MCF 10A (cell line): ENCODE measurements around the gene CNST. TPM values are rescaled to one million over a fixed set of nuclear protein-coding genes. Genes with fewer than 3 reads are reported as not detected.

Experiments used
- BruUV-seq: library from RNA; stranded (reverse); fragments of 400-500 nt; replicated peaks from 2 replicates; lab custom pipeline; 2021; lab: Mats Ljungman, UMichigan
- CTCF ChIA-PET: fragments of 300-600 bp; sonication (Branson Sonifier 250); formaldehyde crosslinking; extraction: SDS; loops from one replicate; lab custom pipeline; 2021; ENCODE audit warnings: antibody characterized with exemption, inconsistent platforms; lab: Yijun Ruan, JAX
- POLR2A ChIA-PET: fragments of 300-600, 350-650 bp; sonication (Branson Sonifier 250); formaldehyde crosslinking; extraction: SDS; loops from one replicate; lab custom pipeline; 2020; ENCODE audit warnings: antibody characterized with exemption, inconsistent platforms; lab: Yijun Ruan, JAX
- DNase-seq: peaks from one replicate; pipeline ENCODE4 v3.0.0-alpha.2; 2018; ENCODE audit not compliant: unreplicated experiment
- H3K27ac Mint-ChIP-seq: one replicate; pipeline ENCODE4 v1.8.0; 2022; ENCODE audit warnings: mild to moderate bottlenecking, low read depth, mixed read lengths; ENCODE audit not compliant: unreplicated experiment
- H3K27me3 Mint-ChIP-seq: one replicate; pipeline ENCODE4 v1.8.0; 2022; ENCODE audit warnings: mixed read lengths; ENCODE audit not compliant: insufficient read depth, unreplicated experiment
- H3K36me3 Mint-ChIP-seq: one replicate; pipeline ENCODE4 v1.8.0; 2022; ENCODE audit warnings: mild to moderate bottlenecking, moderate library complexity, mixed read lengths; ENCODE audit not compliant: insufficient read depth, unreplicated experiment
- H3K4me1 Mint-ChIP-seq: one replicate; pipeline ENCODE4 v1.8.0; 2022; ENCODE audit warnings: mixed read lengths; ENCODE audit not compliant: insufficient read depth, unreplicated experiment
- H3K4me3 Mint-ChIP-seq: one replicate; pipeline ENCODE4 v1.8.0; 2022; ENCODE audit warnings: mild to moderate bottlenecking, moderate library complexity, mixed read lengths; ENCODE audit not compliant: unreplicated experiment
- H3K9me3 Mint-ChIP-seq: one replicate; pipeline ENCODE4 v1.8.0; 2022; ENCODE audit warnings: mixed read lengths; ENCODE audit not compliant: unreplicated experiment
- intact Hi-C: fragments of 100-400 bp; cut with micrococcal nuclease; formaldehyde crosslinking; loops from 2 replicates; pipeline ENCODE4 v1.14.1; 2022
- total RNA-seq: library from RNA; stranded (reverse); gene quantifications from 2 replicates; pipeline ENCODE4 v1.2.3, GENCODE V29; 2022
- TF ChIP-seq, protein P1 (sequence below): fragments of 200-600 bp; IDR thresholded peaks from one replicate; pipeline ENCODE4 v1.8.0; 2022; ENCODE audit warnings: antibody characterized with exemption, mild to moderate bottlenecking; ENCODE audit not compliant: unreplicated experiment

The CNST gene
- total RNA-seq, 1 experiment from 2014 or later, result 48.3 TPM

GRCh38 chr1:246640747-246641146 lies 74.5 kb downstream of the CNST start:
- no TSS peak for BruUV-seq
- DNase-seq, result no peak
- intact Hi-C loops, result no loop called here
- no peak overlapping the region for H3K27ac Mint-ChIP-seq
- TF ChIP-seq, protein P1, sequence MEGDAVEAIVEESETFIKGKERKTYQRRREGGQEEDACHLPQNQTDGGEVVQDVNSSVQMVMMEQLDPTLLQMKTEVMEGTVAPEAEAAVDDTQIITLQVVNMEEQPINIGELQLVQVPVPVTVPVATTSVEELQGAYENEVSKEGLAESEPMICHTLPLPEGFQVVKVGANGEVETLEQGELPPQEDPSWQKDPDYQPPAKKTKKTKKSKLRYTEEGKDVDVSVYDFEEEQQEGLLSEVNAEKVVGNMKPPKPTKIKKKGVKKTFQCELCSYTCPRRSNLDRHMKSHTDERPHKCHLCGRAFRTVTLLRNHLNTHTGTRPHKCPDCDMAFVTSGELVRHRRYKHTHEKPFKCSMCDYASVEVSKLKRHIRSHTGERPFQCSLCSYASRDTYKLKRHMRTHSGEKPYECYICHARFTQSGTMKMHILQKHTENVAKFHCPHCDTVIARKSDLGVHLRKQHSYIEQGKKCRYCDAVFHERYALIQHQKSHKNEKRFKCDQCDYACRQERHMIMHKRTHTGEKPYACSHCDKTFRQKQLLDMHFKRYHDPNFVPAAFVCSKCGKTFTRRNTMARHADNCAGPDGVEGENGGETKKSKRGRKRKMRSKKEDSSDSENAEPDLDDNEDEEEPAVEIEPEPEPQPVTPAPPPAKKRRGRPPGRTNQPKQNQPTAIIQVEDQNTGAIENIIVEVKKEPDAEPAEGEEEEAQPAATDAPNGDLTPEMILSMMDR, result no peak
- H3K36me3 Mint-ChIP-seq, result peaks cover 20% of the 10 kb centered on the region
- H3K9me3 Mint-ChIP-seq, result peaks cover 8% of the 10 kb centered on the region
- H3K4me3 Mint-ChIP-seq, result no peak overlapping the region
- H3K4me1 Mint-ChIP-seq, result no peaks in the 10 kb centered on the region
- POLR2A ChIA-PET, result interaction anchor here (0.6 to 1.4 kb wide), 3 partner anchors 25 to 95 kb away, joined by 3 read pairs; no protein-coding TSS in a partner anchor
- CTCF ChIA-PET, result interaction anchor here (0.5 to 1.0 kb wide), 5 partner anchors 11 to 1672 kb away, joined by 3 to 5 read pairs (median 3); no protein-coding TSS in a partner anchor
- H3K27me3 Mint-ChIP-seq, result no peaks in the 10 kb centered on the region

DNA sequence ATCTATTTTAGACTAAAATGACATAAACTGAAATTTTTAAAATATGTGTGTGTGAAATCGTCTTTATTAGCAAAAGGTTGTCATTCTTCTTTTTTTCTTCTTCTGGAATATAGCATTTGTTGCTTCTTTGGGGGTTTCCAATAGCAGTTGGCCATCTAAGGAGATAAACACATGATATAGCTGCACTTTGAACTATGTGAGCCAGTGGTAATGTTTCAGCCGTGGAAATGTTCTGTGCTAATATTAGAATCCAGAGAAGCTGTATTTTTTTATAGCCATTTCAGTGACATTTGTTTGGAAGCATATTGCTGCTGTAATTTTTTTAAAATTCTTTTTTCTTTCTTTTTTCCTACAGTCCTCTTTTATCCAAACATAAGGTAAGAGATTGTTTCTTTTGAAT lies 75.1 kb downstream of the CNST start:
- TF ChIP-seq, protein P1, result no peak
- peaks cover 26% of the 10 kb centered on the region for H3K36me3 Mint-ChIP-seq
- H3K4me1 Mint-ChIP-seq, result no peaks in the 10 kb centered on the region
- H3K9me3 Mint-ChIP-seq, result peaks cover 8% of the 10 kb centered on the region
- no peaks in the 10 kb centered on the region for H3K27me3 Mint-ChIP-seq
- no peak overlapping the region for H3K4me3 Mint-ChIP-seq
- no TSS peak for BruUV-seq
- intact Hi-C loops, result no loop called here
- H3K27ac Mint-ChIP-seq, result no peak overlapping the region
- no peak for DNase-seq
- POLR2A ChIA-PET, result interaction anchor here (1.4 kb wide), 1 partner anchor 25 kb away, joined by 3 read pairs; no protein-coding TSS in a partner anchor
- CTCF ChIA-PET, result interaction anchor here (0.5 to 2.2 kb wide), 8 partner anchors 11 to 1673 kb away, joined by 3 to 7 read pairs (median 3); no protein-coding TSS in a partner anchor

GRCh38 chr1:246642719-246643118 lies 76.5 kb downstream of the CNST start:
- intact Hi-C loops, result no loop called here
- DNase-seq, result no peak
- no peaks in the 10 kb centered on the region for H3K27me3 Mint-ChIP-seq
- no peak overlapping the region for H3K27ac Mint-ChIP-seq
- BruUV-seq, result no TSS peak
- peaks cover 8% of the 10 kb centered on the region for H3K9me3 Mint-ChIP-seq
- no peak overlapping the region for H3K4me3 Mint-ChIP-seq
- H3K36me3 Mint-ChIP-seq, result peaks cover 39% of the 10 kb centered on the region
- ChIA-PET POLR2A (interaction anchor here (0.6 kb wide), 1 partner anchor 214 kb away, joined by 3 read pairs; no protein-coding TSS in a partner anchor), CTCF (interaction anchor here (0.7 to 2.2 kb wide), 3 partner anchors 10 to 24 kb away, joined by 4 to 7 read pairs (median 5); no protein-coding TSS in a partner anchor)
- TF ChIP-seq, protein P1, result no peak
- H3K4me1 Mint-ChIP-seq, result no peaks in the 10 kb centered on the region

GRCh38 chr1:246647113-246647512 lies 80.9 kb downstream of the CNST start:
- Mint-ChIP-seq H3K4me1 (no peaks in the 10 kb centered on the region), H3K27me3 (no peaks in the 10 kb centered on the region), H3K9me3 (peaks cover 8% of the 10 kb centered on the region), H3K4me3 (no peak overlapping the region), H3K36me3 (peaks cover 63% of the 10 kb centered on the region), H3K27ac (no peak overlapping the region)
- intact Hi-C loops, result no loop called here
- ChIA-PET CTCF (interaction anchor here (0.7 kb wide), 1 partner anchor 15 kb away, joined by 6 read pairs; no protein-coding TSS in a partner anchor), POLR2A (no interaction called here)
- no peak for DNase-seq
- TF ChIP-seq, protein P1, result no peak
- no TSS peak for BruUV-seq
